Activated CD4-positive, alpha-beta T cell treated with anti-CD3 and anti-CD28 coated beads, Interleukin-2, amount 10 ng/mL, durations not matched to agents 7 days and 5 days (primary cell): ENCODE data around the gene CLVS2. TPM values are rescaled to one million over a fixed set of nuclear protein-coding genes. Genes with fewer than 3 reads are reported as not detected.

Source experiments
- CTCF ChIA-PET: fragments of 350-600 bp; sonication (Branson Sonifier 250); formaldehyde crosslinking; loops from one replicate; lab custom pipeline; 2021; ENCODE audit warnings: antibody characterized with exemption; lab: Charles Lee
- POLR2A ChIA-PET: fragments of 350-600 bp; sonication (Branson Sonifier 250); formaldehyde crosslinking; loops from one replicate; lab custom pipeline; 2021; ENCODE audit warnings: antibody characterized with exemption; lab: Charles Lee
- DNase-seq: peaks from one replicate; pipeline ENCODE4 v3.0.0-alpha.2; 2020
- H3K27ac Mint-ChIP-seq: one replicate; pipeline ENCODE4 v1.8.0; 2021; ENCODE audit warnings: mild to moderate bottlenecking, moderate library complexity, mixed read lengths
- H3K27me3 Mint-ChIP-seq: one replicate; pipeline ENCODE4 v1.8.0; 2021; ENCODE audit warnings: mixed read lengths
- H3K36me3 Mint-ChIP-seq: one replicate; pipeline ENCODE4 v1.8.0; 2021; ENCODE audit warnings: low read depth, mixed read lengths
- H3K4me1 Mint-ChIP-seq: one replicate; pipeline ENCODE4 v1.8.0; 2021; ENCODE audit warnings: mixed read lengths
- H3K4me3 Mint-ChIP-seq: one replicate; pipeline ENCODE4 v1.8.0; 2021; ENCODE audit warnings: mild to moderate bottlenecking, moderate library complexity, mixed read lengths
- H3K9me3 Mint-ChIP-seq: one replicate; pipeline ENCODE4 v1.8.0; 2021; ENCODE audit warnings: mixed read lengths
- total RNA-seq, 2 experiments: library from RNA; stranded (reverse); gene quantifications; one replicate each; pipeline ENCODE4 v1.2.3, GENCODE V29; 2021

CLVS2 gene
- total RNA-seq, 2 experiments from 2014 or later: not detected

DNA sequence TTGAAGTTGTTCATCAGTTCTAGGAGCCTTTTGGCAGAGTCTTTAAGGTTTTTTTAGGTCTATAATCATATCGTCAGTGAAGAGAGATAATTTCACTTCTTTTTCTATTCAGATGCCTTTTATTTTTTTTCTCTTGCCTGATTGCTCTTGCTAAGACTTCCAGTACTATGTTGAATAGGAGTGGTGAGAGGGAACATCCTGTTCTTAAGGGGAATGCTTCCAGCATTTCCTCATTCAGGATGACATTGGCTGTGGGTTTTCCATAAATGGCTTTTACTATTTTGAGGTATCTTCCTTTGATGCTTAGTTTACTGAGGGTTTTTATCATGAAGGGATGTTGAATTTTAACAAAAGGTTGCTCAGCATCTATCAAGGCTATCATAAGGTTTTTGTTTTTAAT, 109.5 kb downstream of the CLVS2 start:
- Mint-ChIP-seq H3K36me3 (no peaks in the 10 kb centered on the region), H3K27me3 (no peaks in the 10 kb centered on the region), H3K9me3 (peaks cover 5% of the 10 kb centered on the region), H3K4me3 (no peak overlapping the region), H3K4me1 (no peaks in the 10 kb centered on the region), H3K27ac (no peak overlapping the region)
- ChIA-PET CTCF (no interaction called here), POLR2A (no interaction called here)
- no peak for DNase-seq

DNA sequence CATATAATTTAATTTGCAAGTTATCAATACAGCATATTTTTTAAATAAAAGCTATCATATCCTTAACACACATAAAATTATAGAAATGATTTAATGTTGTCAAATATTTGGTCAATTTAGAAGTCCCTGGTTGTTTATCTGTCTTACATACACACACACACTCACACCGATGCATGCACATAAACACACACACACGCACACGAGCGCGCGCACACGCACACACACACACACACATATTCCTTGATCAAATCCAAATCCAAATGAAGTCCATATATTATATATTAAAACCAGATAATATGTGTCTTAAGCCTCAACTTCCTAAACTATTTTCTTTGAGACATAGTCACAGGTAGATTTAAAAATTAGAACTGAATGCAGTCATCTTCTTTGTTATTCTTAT, 120.3 kb downstream of the CLVS2 start:
- no peaks in the 10 kb centered on the region for H3K36me3 Mint-ChIP-seq
- no peak for DNase-seq
- ChIA-PET CTCF (no interaction called here), POLR2A (no interaction called here)
- H3K4me1 Mint-ChIP-seq: no peaks in the 10 kb centered on the region
- no peak overlapping the region for H3K27ac Mint-ChIP-seq
- no peak overlapping the region for H3K4me3 Mint-ChIP-seq
- no peaks in the 10 kb centered on the region for H3K9me3 Mint-ChIP-seq
- no peaks in the 10 kb centered on the region for H3K27me3 Mint-ChIP-seq

DNA sequence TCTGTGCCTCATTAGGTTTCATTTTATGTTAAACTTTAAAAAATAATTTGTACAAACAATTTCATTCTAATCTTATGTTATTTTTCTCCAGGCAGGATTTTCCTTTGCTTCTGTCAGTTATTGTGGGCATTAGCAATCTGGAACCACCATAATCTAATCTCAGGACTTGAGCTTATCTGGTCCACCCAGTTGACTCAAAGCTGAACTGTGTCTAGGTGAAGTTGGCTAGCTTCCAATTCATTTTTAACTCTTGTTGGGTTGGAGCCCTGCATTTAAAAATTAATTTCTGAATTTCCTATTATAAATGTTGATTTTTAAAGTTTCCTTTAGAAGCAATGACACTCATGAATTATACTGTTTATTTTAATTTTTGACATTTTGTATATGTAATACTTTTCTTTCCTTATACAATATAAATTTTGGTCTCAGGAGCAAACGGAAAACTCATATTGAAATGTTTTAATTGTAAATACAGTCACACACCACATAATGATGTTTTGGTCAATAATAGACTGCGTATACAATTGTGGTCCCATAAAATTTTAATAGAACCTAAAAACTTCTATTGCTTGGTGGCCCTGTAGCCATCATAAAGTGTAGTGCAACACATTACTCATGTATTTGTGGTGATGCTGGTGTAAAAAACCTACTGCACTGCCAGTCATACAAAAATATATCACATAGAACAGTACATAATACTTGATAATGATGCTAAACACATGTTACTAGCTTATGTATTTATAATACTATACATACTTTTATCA, 121.3 kb downstream of the CLVS2 start:
- no peak overlapping the region for H3K4me3 Mint-ChIP-seq
- no peaks in the 10 kb centered on the region for H3K9me3 Mint-ChIP-seq
- DNase-seq: no peak
- no peaks in the 10 kb centered on the region for H3K36me3 Mint-ChIP-seq
- POLR2A ChIA-PET: no interaction called here
- H3K27me3 Mint-ChIP-seq: no peaks in the 10 kb centered on the region
- no peak overlapping the region for H3K27ac Mint-ChIP-seq
- CTCF ChIA-PET: no interaction called here
- H3K4me1 Mint-ChIP-seq: no peaks in the 10 kb centered on the region

DNA sequence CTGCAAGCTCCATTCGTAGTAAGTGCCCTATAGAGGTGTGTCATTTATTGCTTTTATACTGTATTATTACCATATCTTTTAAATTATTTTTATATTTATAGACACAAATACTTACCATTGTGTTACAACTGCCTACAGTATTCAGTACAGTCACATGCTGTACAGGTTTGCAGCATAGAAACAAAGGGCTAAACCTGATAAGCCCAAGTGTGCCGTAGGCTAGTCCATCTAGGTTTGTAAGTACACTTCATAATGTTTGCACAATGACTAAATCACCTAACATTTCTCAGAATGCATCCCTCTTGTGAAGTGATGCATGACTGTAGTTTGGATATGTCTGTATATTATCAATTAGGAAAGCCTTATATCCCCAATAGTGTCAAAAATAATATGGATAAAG, 122.8 kb downstream of the CLVS2 start:
- POLR2A ChIA-PET: no interaction called here
- CTCF ChIA-PET: no interaction called here

More for the DNA sequence above, 122.8 kb downstream of the CLVS2 start:
- DNase-seq: no peak
- Mint-ChIP-seq H3K4me1 (no peaks in the 10 kb centered on the region), H3K27me3 (no peaks in the 10 kb centered on the region), H3K27ac (no peak overlapping the region), H3K4me3 (no peak overlapping the region), H3K9me3 (no peaks in the 10 kb centered on the region), H3K36me3 (no peaks in the 10 kb centered on the region)

Other genes with a start within 250 kb of the CLVS2 start
- not detected for gene FABP7, start 216.5 kb upstream of the CLVS2 start, total RNA-seq
- under 1 TPM in 1 of 2 experiments, not detected in 1; 0.19 TPM for gene SMPDL3A, start 207.0 kb upstream of the CLVS2 start, total RNA-seq